ENCODE data around the gene KDM2B.

KDM2B gene

DNA sequence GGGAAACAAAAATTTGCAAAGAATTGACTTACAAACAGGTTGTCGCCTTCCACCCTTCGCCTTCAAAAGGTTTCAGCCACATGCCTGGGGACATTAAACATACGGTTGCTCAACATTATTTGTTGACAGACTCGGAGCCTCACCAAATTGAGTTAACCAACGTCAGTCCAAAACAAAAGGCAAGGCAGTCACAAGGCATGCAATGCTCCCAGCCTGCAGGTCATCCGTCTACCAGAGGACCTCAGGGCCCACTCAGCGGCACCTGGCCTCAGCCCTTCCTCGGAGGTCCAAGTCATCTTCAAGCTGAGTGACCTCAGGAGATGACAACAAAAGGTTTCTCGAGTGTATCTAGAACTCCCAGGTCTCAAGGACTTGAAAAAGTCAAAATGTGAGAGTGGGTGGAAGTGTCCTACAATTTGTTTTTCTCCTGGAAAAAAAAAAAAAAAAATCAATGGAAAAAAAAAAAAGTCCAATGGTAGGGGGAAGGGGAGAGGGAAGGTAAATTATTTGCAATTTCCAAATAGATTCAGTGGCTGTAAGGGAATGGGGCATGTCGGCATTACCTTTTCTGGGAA is 64.3 kb downstream of the KDM2B start:
- H3K4me1 ChIP-seq (ENCODE audit: control insufficient read depth, low read length), result peaks cover 17% of the 10 kb centered on the region
- no peak overlapping the region for H3K4me2 ChIP-seq (ENCODE audit: low read length)
- TF ChIP-seq, protein P1, sequence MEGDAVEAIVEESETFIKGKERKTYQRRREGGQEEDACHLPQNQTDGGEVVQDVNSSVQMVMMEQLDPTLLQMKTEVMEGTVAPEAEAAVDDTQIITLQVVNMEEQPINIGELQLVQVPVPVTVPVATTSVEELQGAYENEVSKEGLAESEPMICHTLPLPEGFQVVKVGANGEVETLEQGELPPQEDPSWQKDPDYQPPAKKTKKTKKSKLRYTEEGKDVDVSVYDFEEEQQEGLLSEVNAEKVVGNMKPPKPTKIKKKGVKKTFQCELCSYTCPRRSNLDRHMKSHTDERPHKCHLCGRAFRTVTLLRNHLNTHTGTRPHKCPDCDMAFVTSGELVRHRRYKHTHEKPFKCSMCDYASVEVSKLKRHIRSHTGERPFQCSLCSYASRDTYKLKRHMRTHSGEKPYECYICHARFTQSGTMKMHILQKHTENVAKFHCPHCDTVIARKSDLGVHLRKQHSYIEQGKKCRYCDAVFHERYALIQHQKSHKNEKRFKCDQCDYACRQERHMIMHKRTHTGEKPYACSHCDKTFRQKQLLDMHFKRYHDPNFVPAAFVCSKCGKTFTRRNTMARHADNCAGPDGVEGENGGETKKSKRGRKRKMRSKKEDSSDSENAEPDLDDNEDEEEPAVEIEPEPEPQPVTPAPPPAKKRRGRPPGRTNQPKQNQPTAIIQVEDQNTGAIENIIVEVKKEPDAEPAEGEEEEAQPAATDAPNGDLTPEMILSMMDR (IDR thresholded peaks at IDR 0.05; ENCODE audit: low read depth, low read length, poor library complexity, severe bottlenecking), result no peak
- no peak for TF ChIP-seq EZH2phosphoT487 (IDR thresholded peaks at IDR 0.05; ENCODE audit: borderline replicate concordance, low read length)
- no peak overlapping the region for H3K27ac ChIP-seq (ENCODE audit: low read depth, low read length)
- no peaks in the 10 kb centered on the region for H3K9me3 ChIP-seq (ENCODE audit: control insufficient read depth, insufficient read depth, low read length)
- no peaks in the 10 kb centered on the region for H3K79me2 ChIP-seq (ENCODE audit: control insufficient read depth, low read length)
- H3K27me3 ChIP-seq (ENCODE audit: control insufficient read depth, low read length), result no peaks in the 10 kb centered on the region
- H3K4me3 ChIP-seq (ENCODE audit: low read length), result no peak overlapping the region
- H3K9me2 ChIP-seq (replicated peaks; ENCODE audit: control insufficient read depth, low read length), result no peaks in the 10 kb centered on the region
- H4K20me1 ChIP-seq (ENCODE audit: control insufficient read depth, insufficient read depth, low read depth, low read length), result no peaks in the 10 kb centered on the region
- peaks cover 46% of the 10 kb centered on the region for H3K36me3 ChIP-seq (ENCODE audit: control insufficient read depth, low read length)
- H3F3A ChIP-seq (ENCODE audit: control insufficient read depth, insufficient read depth), result peaks cover 13% of the 10 kb centered on the region

DNA sequence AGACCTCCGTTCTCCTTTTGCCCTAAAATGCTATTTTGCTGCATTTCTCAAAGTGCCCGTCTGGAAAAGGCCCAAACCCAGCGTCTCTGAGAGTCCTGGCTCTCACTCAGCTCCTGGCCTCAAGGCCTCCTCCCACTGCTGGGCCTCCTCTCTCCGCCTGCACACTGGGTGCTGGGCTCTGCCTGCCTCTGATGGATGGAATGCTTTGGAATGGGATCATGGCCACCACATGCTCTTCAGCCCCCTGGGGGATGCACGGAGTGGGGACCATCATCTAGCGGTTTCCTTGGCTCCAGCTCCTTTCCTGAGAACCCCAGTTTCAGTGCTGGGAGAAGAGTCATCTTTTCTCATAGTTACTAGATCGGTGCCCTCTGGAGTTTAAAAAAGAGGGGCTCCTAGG is 65.2 kb downstream of the KDM2B start:
- no peaks in the 10 kb centered on the region for H3K9me3 ChIP-seq (ENCODE audit: control insufficient read depth, insufficient read depth, low read length)
- TF ChIP-seq, protein P1 (IDR thresholded peaks at IDR 0.05; ENCODE audit: low read depth, low read length, poor library complexity, severe bottlenecking), result no peak
- no peak for TF ChIP-seq EZH2phosphoT487 (IDR thresholded peaks at IDR 0.05; ENCODE audit: borderline replicate concordance, low read length)
- H4K20me1 ChIP-seq (ENCODE audit: control insufficient read depth, insufficient read depth, low read depth, low read length), result no peaks in the 10 kb centered on the region
- peaks cover 17% of the 10 kb centered on the region for H3K4me1 ChIP-seq (ENCODE audit: control insufficient read depth, low read length)
- H3K4me3 ChIP-seq (ENCODE audit: low read length), result no peak overlapping the region
- peaks cover 13% of the 10 kb centered on the region for H3F3A ChIP-seq (ENCODE audit: control insufficient read depth, insufficient read depth)
- H3K79me2 ChIP-seq (ENCODE audit: control insufficient read depth, low read length), result no peaks in the 10 kb centered on the region
- H3K27me3 ChIP-seq (ENCODE audit: control insufficient read depth, low read length), result no peaks in the 10 kb centered on the region
- H3K4me2 ChIP-seq (ENCODE audit: low read length), result no peak overlapping the region
- H3K27ac ChIP-seq (ENCODE audit: low read depth, low read length), result no peak overlapping the region
- no peaks in the 10 kb centered on the region for H3K9me2 ChIP-seq (replicated peaks; ENCODE audit: control insufficient read depth, low read length)
- H3K36me3 ChIP-seq (ENCODE audit: control insufficient read depth, low read length), result peaks cover 39% of the 10 kb centered on the region

- Histone ChIP-seq H3K9me3 (ENCODE audit: control insufficient read depth, insufficient read depth, low read length) (no peaks in the 10 kb centered on the region), H3K27ac (ENCODE audit: low read depth, low read length) (peak overlapping the region; percentile 86), H3K36me3 (ENCODE audit: control insufficient read depth, low read length) (peaks cover 38% of the 10 kb centered on the region), H3K79me2 (ENCODE audit: control insufficient read depth, low read length) (no peaks in the 10 kb centered on the region), H4K20me1 (ENCODE audit: control insufficient read depth, insufficient read depth, low read depth, low read length) (no peaks in the 10 kb centered on the region), H3K4me3 (ENCODE audit: low read length) (peak overlapping the region; percentile 70), H3K4me1 (ENCODE audit: control insufficient read depth, low read length) (peaks cover 17% of the 10 kb centered on the region), H3K27me3 (ENCODE audit: control insufficient read depth, low read length) (no peaks in the 10 kb centered on the region), H3F3A (ENCODE audit: control insufficient read depth, insufficient read depth) (peaks cover 13% of the 10 kb centered on the region), H3K4me2 (ENCODE audit: low read length) (peak overlapping the region; percentile 94), H3K9me2 (replicated peaks; ENCODE audit: control insufficient read depth, low read length) (no peaks in the 10 kb centered on the region)
- no peak for TF ChIP-seq EZH2phosphoT487 (IDR thresholded peaks at IDR 0.05; ENCODE audit: borderline replicate concordance, low read length)
- TF ChIP-seq, protein P1 (IDR thresholded peaks at IDR 0.05; ENCODE audit: low read depth, low read length, poor library complexity, severe bottlenecking), result no peak
Measured at GRCh38 chr12:121514184-121514742, 66.6 kb downstream of the KDM2B start.

Data from DOHH2 (cell line).